ENCODE results near the gene ESRRB. TPM values are rescaled to one million over a fixed set of nuclear protein-coding genes. Genes with fewer than 3 reads are reported as not detected.

The ESRRB gene
- not detected in 2 replicates for total RNA-seq

DNA sequence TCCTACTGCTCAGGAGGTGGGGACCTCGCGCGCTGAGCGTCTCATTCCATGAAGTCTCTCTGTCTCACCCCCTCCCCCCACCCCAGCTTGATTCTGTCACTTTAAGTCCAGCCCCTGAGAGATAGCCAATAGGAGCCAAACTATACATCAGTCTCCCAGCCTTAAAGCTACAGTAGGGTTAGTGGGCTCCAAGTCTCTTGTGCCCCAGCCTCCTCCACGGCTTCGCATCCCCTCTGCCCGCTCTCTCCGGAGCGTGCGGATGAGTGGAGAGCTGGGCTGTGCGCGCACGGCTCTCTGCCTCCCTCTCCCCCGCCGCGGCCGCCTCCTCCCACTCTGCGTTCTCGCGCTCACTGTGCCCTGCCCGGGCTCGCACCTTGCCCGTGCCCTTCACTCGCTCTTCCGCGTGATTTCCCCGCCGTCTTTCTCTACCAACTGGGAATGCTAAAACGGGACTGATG, at the start of gene ESRRB:
Gene ESRRB (plus strand): TSS at position 191 of the 458 bp plus-strand sequence. CDS start 265 bp downstream, at position 456.

Other genes starting within 250 kb of the ESRRB start
- gene GPATCH2L, start 224.2 kb upstream of the ESRRB start, total RNA-seq: 44.1 and 70.8 TPM in 2 replicates